Effector memory CD8-positive, alpha-beta T cell (primary cell): ENCODE data around the gene ANKRD35.
"Not testable (repeated sequence)": the region's sequence is repeated elsewhere in the genome, so short reads cannot be mapped to it uniquely, and the experiment has no call there.

Source experiments
- ATAC-seq: fragments of 150-1000 bp; cut with Tn5 transposase; replicated peaks from 2 replicates; pipeline ENCODE4 v1.10.0; 2021; ENCODE audit warnings: mild to moderate bottlenecking, moderate library complexity
- DNase-seq, 3 experiments: peaks; one replicate each; pipeline ENCODE4 v3.0.0; 2021
- H3K27ac Mint-ChIP-seq, 2 donors: one replicate each; pipeline ENCODE4 v1.8.0; 2022; ENCODE audit warnings: mild to moderate bottlenecking in 2 of 2, mixed read lengths in 2 of 2, moderate library complexity in 2 of 2
- H3K27me3 Mint-ChIP-seq, 2 donors: one replicate each; pipeline ENCODE4 v1.8.0; 2022; ENCODE audit warnings: mixed read lengths in 2 of 2
- H3K36me3 Mint-ChIP-seq: one replicate; pipeline ENCODE4 v1.8.0; 2022; ENCODE audit warnings: mild to moderate bottlenecking, moderate library complexity, mixed read lengths; ENCODE audit not compliant: insufficient read depth
- H3K4me1 Mint-ChIP-seq, 2 donors: one replicate each; pipeline ENCODE4 v1.8.0; 2022; ENCODE audit warnings: low read depth in 2 of 2, mixed read lengths in 2 of 2
- H3K4me3 Mint-ChIP-seq, 2 donors: one replicate each; pipeline ENCODE4 v1.8.0; 2022; ENCODE audit warnings: mild to moderate bottlenecking in 2 of 2, mixed read lengths in 2 of 2, moderate library complexity in 2 of 2
- H3K9me3 Mint-ChIP-seq, 2 donors: one replicate each; pipeline ENCODE4 v1.8.0; 2022; ENCODE audit warnings: mixed read lengths in 2 of 2

The ANKRD35 gene

DNA sequence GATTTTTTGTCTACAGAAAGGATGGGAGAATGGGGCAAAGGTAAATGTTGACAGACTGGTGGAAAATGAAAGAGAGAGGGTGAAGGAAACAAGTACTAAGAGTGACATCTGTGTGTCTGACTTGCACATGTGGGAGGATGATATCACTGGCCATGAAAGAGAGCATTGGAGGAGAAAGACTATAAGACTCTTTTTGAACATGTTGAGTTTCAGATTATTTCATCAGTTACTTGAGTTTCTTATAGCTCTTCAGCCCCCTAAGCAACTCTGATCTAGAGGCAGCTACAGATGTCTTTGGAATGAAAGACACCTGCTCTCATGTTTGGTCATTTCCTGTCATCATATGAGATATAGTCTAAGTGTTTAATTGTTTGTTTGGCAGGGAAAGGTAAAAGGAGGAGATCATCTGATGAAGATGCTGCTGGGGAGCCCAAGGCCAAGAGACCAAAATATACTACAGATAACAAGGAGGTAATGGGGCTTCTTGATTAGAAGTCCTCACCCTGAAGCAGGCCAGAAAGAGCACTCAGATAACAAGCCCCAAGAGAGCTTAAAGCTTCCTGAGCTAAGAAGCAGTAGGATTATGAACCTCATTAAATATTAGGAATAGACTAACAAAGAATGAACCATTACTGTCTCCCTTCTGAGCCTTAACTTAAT lies 57.2 kb downstream of the ANKRD35 start:
- no peak for ATAC-seq
- Mint-ChIP-seq H3K27ac (peak overlapping the region in 1 of 2 donors; percentile 41), H3K36me3 (peaks cover 70% of the 10 kb centered on the region), H3K4me3 (no peak overlapping the region), H3K9me3 (no peaks in the 10 kb centered on the region), H3K27me3 (no peaks in the 10 kb centered on the region), H3K4me1 (peaks cover 14 to 35% of the 10 kb centered on the region in 2 donors)
- DNase-seq: no peak

DNA sequence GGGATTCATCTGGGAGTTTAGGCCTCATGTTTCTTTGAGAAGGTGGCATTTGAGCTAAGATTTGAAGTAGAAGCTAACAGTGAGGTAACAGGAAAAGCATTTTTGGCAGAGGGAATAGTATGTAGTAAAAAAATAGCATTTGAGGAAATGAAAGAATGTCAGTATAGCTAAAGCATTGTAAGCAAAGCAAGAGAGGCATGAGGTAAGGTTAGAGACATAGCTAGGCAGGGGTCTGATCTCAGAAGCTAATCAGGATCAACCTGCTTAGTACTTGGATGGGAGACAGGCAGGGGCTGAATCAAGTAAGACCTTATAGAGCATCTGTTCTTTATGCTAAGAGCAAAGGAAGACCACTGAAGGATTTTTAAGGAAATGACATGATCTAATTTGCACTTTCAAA lies 57.7 kb downstream of the ANKRD35 start:
- H3K4me1 Mint-ChIP-seq: peaks cover 16 to 35% of the 10 kb centered on the region in 2 donors

DNA sequence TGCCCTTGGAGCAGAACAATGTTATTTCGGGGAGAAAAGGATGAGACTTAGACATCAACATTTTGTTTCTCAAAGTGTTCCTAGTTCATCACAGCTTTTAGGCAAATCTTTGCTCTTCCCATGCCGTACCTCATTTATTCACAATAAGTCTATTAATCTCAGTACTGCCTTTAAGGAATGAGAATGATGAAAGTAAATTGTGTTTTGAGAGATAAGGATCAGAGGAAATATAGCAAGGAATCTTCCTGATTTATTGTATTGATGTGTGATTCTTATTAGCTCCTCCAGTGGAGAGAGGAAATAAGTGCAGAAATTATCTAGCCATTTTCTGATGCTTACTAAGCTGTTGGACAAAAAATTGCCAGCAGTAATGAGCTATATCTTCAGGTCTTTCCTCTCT lies 59.6 kb downstream of the ANKRD35 start:
- Mint-ChIP-seq H3K4me3 (peak overlapping the region; percentile 99), H3K9me3 (no peaks in the 10 kb centered on the region), H3K27ac (no peak overlapping the region), H3K4me1 (peaks cover 19 to 35% of the 10 kb centered on the region in 2 donors), H3K36me3 (peaks cover 59% of the 10 kb centered on the region), H3K27me3 (no peaks in the 10 kb centered on the region)
- DNase-seq (no peak), ATAC-seq (no peak)

More for the DNA sequence above, 57.7 kb downstream of the ANKRD35 start:
- H3K27ac Mint-ChIP-seq: no peak overlapping the region
- no peak for ATAC-seq
- H3K36me3 Mint-ChIP-seq: peaks cover 65% of the 10 kb centered on the region
- no peaks in the 10 kb centered on the region for H3K27me3 Mint-ChIP-seq
- DNase-seq: no peak
- no peaks in the 10 kb centered on the region for H3K9me3 Mint-ChIP-seq
- no peak overlapping the region for H3K4me3 Mint-ChIP-seq

DNA sequence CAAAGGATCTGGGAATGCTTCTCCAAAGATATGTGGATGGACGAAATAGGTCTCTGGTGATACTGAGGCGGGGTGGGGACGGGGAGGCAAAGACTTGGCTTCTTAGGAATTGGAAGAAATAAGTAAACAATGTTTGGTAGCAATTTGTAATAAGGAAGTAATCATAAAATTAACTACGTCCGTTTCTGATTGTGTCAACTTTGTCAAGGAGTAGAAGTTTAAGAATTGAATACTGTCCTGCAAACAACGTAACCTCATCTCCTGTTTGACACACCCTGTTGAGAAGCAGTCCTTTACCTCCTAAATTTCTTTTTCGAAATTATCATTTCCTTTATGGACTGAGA lies 61.2 kb downstream of the ANKRD35 start:
- Mint-ChIP-seq H3K27ac (peak overlapping the region; percentile 96 to 97), H3K36me3 (peaks cover 45% of the 10 kb centered on the region), H3K4me3 (peak overlapping the region; percentile 99), H3K27me3 (no peaks in the 10 kb centered on the region), H3K9me3 (no peaks in the 10 kb centered on the region), H3K4me1 (peaks cover 20 to 32% of the 10 kb centered on the region in 2 donors)
- ATAC-seq (no peak), DNase-seq (no peak)

DNA sequence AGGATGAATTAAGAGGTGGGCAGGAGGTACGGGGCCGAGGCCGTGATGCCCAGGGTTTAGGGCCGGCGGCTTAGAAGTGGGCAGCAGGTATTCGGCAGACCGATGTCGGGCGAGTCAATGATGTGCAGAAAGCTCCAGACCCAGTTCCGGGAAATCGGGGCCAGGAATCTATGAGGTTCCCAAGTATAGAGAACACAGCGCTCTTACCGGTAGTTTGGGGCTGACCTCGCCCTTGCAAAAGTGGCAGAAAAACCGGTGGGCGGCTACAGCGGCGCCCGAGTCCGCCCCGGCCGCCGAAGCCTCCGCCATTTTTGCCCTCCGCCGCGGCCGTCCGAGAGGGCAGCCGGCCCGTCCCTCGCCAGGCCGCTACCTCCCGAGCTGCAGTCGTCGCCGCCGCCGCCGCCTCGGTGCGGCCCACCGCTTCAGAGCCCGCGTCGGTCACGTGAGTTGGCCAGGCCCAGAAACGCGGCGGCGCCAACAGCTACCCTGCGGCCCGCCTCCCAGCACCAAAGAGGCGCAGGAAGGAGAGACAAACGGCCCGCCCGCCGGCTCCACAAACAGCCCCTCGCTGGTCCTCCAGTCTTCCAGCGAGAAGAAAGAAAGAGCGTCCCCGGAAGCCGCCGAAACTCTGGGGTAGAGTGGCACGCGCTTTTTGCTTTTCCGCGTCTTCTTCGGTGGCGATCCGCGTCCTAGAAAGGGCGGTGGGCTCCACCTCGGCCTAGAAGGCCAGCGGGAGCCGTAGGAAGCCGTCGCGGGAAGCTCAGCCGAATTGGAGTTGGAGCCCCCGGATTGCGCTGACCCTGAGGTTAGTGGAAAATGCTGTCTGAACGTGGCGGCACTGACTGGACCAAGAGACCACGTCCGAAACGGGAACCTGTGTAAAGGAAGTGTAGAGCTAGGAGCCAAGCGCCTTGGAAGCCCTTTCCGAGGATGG lies 61.8 kb downstream of the ANKRD35 start, which contains the start of the genes POLR3C and RNF115:
TSS of gene POLR3C (plus strand) at position 636 of the 934 bp plus-strand sequence. CDS start 1,577 bp downstream, outside the sequence.
TSS of gene RNF115 (minus strand) at position 531 of the 934 bp plus-strand sequence. CDS start at position 309, 222 bp downstream.
- DNase-seq (peak; percentile 75 to 80 (median 77)), ATAC-seq (peak; percentile 89)
- Mint-ChIP-seq H3K4me1 (peaks cover 21 to 32% of the 10 kb centered on the region in 2 donors), H3K36me3 (peaks cover 44% of the 10 kb centered on the region), H3K9me3 (no peaks in the 10 kb centered on the region), H3K27ac (peak within 1 kb of the TSS; percentile 96 to 97), H3K4me3 (peak within 1 kb of the TSS; percentile 99), H3K27me3 (no peaks in the 10 kb centered on the region)

GRCh38 chr1:145822779-145823331 lies 62.8 kb downstream of the ANKRD35 start:
- H3K27ac Mint-ChIP-seq: peak overlapping the region in 1 of 2 donors; percentile 97
- peaks cover 40% of the 10 kb centered on the region for H3K36me3 Mint-ChIP-seq
- not testable (repeated sequence) for H3K27me3 Mint-ChIP-seq, DNase-seq, H3K9me3 Mint-ChIP-seq
- peaks cover 21 to 24% of the 10 kb centered on the region in 2 donors for H3K4me1 Mint-ChIP-seq
- peak; percentile 36 for ATAC-seq
- H3K4me3 Mint-ChIP-seq: peak overlapping the region; percentile 99

DNA sequence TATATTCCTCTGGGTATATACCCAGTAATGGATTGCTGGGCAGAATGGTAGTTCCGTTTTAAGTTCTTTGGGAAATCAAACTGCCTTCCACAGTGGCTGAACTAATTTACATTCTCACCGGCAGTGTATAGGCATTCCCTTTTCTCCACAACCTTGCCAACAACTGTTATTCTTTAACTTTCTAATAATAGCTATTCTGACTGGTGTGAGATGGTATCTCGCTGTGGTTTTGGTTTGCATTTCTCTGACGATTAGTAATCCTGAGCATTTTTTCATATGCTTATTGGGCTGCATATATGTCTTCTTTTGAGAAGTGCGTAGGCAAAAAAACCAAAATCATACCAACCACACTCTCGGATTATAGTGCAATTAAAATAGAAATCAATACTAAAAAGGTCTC lies 67.6 kb downstream of the ANKRD35 start:
- DNase-seq, H3K4me1 Mint-ChIP-seq, H3K27ac Mint-ChIP-seq, H3K27me3 Mint-ChIP-seq, H3K9me3 Mint-ChIP-seq, H3K4me3 Mint-ChIP-seq: not testable (repeated sequence)
- H3K36me3 Mint-ChIP-seq: peaks cover 10% of the 10 kb centered on the region
- peak; percentile 24 for ATAC-seq
